ENCODE data around the gene DHX15. TPM values are rescaled to one million over a fixed set of nuclear protein-coding genes. Genes with fewer than 3 reads are reported as not detected.

DHX15 gene
- total and polyA plus RNA-seq, 10 of the 15 experiments (the other 5 are each of a cell fraction or from before 2014, with no cell fraction given): 166 to 269 (median 184) TPM

DNA sequence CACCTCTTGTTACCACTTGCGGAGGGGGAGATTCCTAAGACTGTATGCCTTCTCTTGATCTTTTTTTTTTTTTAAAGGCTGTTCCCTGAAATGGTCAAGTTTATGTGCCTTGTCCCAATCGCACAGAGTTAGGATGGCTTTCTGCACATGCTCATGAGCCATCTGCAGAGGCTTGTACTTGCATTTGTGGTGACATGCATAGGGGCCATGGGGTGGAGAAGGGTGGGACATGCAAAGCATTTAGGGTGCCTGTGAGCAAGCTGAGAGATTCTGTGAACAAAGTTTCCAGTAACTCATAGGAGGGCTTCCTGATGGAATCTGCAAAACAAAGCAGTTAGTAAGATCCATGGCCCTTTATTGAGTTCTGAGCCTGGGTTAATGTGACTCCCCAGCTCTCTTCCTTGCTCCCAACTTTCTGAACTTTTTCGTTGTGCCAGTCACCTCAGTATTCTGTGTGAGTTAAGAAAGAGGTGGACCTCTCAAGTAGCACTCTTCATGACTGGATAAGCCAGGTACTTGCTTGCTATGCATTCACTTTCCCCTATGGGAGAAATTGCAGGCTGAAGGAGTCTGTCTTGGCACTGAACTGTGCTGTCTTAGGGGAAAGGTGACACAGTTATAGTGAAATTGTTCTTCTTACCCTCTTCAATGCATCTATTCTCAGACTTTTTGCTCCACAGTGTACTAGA lies 37.9 kb upstream of the DHX15 start (continued):
- no peak for TF ChIP-seq NFYB (IDR thresholded peaks at IDR 0.05; ENCODE audit: insufficient read depth, low read depth, low read length)

GRCh38 chr4:24615977-24616376 lies 31.6 kb upstream of the DHX15 start:
- Histone ChIP-seq H4K20me1 (ENCODE audit: control insufficient read depth, insufficient read depth) (no peaks in the 10 kb centered on the region), H3K36me3 (ENCODE audit: control insufficient read depth in 2 of 2, insufficient read depth in 2 of 2, low read length in 1 of 2) (no peaks in the 10 kb centered on the region), H3K9me3 (replicated peaks; ENCODE audit: control insufficient read depth, insufficient read depth, low read length) (no peaks in the 10 kb centered on the region), H3K79me2 (ENCODE audit: control insufficient read depth, insufficient read depth, low read length) (no peaks in the 10 kb centered on the region), H3K4me1 (ENCODE audit: control insufficient read depth, insufficient read depth, low read length) (no peaks in the 10 kb centered on the region), H2AFZ (ENCODE audit: control insufficient read depth, low read depth, low read length) (no peak overlapping the region), H3K4me2 (ENCODE audit: control insufficient read depth, insufficient read depth) (no peak overlapping the region), H3K27ac (ENCODE audit: control insufficient read depth, insufficient read depth) (no peak overlapping the region), H3K27me3 (replicated peaks in 1 of 2; ENCODE audit: control insufficient read depth in 2 of 2, insufficient read depth in 2 of 2, low read length in 1 of 2) (no peaks in the 10 kb centered on the region), H3K9ac (ENCODE audit: control insufficient read depth, insufficient read depth, low read length) (no peak overlapping the region), H3K4me3 (no peak overlapping the region)
- no peak for DNase-seq (ENCODE audit: low read depth, low spot score)
- CTCF ChIA-PET: no interaction called here
- 68% methylated on average over 2 of the region's 2 CpGs for WGBS (ENCODE audit: insufficient coverage, insufficient replicate concordance, low lambda C conversion rate, missing lambda C conversion rate)
- RAD21 ChIA-PET (ENCODE audit: unreplicated experiment): no interaction called here
- ATAC-seq: no peak
- intact Hi-C loops (cut with micrococcal nuclease; ENCODE audit: unreplicated experiment) (no loop called here), in situ Hi-C loops (cut with MboI) (no loop called here)
- FAIRE-seq: no peak
- BruUV-seq (replicated peaks): no TSS peak
- POLR2A ChIA-PET: no interaction called here
- SMC1A ChIA-PET (ENCODE audit: uncharacterized antibody, unreplicated experiment): no interaction called here
- TF ChIP-seq KDM1A (IDR thresholded peaks at IDR 0.05; ENCODE audit: borderline replicate concordance) (no peak), RUNX3 (IDR thresholded peaks at IDR 0.05; ENCODE audit: low read length) (no peak), ZSCAN29 (IDR thresholded peaks at IDR 0.05) (no peak), CEBPB (IDR thresholded peaks at IDR 0.05; ENCODE audit: borderline replicate concordance in 1 of 2, low read depth in 2 of 2, low read length in 2 of 2) (no peak), CHD4 (IDR thresholded peaks at IDR 0.05) (no peak), CEBPZ (IDR thresholded peaks at IDR 0.05; ENCODE audit: low read depth, low read length) (no peak), WRNIP1 (IDR thresholded peaks at IDR 0.05; ENCODE audit: borderline replicate concordance, low read depth, low read length) (no peak), SUZ12 (IDR thresholded peaks at IDR 0.05; ENCODE audit: unreplicated experiment) (no peak), CREM (IDR thresholded peaks at IDR 0.05; ENCODE audit: low read depth) (no peak), YY1 (IDR thresholded peaks at IDR 0.05; ENCODE audit: low read depth, low read length) (no peak), MTA3 (IDR thresholded peaks at IDR 0.05; ENCODE audit: borderline replicate concordance, low read length) (no peak), IRF3 (IDR thresholded peaks at IDR 0.05) (no peak), BHLHE40 (IDR thresholded peaks at IDR 0.05; ENCODE audit: borderline replicate concordance in 1 of 2, low read depth in 2 of 2, low read length in 1 of 2) (no peak)
- TF ChIP-seq, protein P1, sequence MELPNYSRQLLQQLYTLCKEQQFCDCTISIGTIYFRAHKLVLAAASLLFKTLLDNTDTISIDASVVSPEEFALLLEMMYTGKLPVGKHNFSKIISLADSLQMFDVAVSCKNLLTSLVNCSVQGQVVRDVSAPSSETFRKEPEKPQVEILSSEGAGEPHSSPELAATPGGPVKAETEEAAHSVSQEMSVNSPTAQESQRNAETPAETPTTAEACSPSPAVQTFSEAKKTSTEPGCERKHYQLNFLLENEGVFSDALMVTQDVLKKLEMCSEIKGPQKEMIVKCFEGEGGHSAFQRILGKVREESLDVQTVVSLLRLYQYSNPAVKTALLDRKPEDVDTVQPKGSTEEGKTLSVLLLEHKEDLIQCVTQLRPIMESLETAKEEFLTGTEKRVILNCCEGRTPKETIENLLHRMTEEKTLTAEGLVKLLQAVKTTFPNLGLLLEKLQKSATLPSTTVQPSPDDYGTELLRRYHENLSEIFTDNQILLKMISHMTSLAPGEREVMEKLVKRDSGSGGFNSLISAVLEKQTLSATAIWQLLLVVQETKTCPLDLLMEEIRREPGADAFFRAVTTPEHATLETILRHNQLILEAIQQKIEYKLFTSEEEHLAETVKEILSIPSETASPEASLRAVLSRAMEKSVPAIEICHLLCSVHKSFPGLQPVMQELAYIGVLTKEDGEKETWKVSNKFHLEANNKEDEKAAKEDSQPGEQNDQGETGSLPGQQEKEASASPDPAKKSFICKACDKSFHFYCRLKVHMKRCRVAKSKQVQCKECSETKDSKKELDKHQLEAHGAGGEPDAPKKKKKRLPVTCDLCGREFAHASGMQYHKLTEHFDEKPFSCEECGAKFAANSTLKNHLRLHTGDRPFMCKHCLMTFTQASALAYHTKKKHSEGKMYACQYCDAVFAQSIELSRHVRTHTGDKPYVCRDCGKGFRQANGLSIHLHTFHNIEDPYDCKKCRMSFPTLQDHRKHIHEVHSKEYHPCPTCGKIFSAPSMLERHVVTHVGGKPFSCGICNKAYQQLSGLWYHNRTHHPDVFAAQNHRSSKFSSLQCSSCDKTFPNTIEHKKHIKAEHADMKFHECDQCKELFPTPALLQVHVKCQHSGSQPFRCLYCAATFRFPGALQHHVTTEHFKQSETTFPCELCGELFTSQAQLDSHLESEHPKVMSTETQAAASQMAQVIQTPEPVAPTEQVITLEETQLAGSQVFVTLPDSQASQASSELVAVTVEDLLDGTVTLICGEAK (IDR thresholded peaks at IDR 0.05; ENCODE audit: borderline replicate concordance): no peak
